ENCODE data around the gene ASPDH. TPM values are rescaled to one million over a fixed set of nuclear protein-coding genes. Genes with fewer than 3 reads are reported as not detected.
A peak's percentile ranks its signal among the peaks of the same experiment; 100 is the strongest.
"Not testable (repeated sequence)": the region's sequence is repeated elsewhere in the genome, so short reads cannot be mapped to it uniquely, and the experiment has no call there.

ASPDH gene
- total RNA-seq, 1 donor from 2014 or later, result not detected

DNA sequence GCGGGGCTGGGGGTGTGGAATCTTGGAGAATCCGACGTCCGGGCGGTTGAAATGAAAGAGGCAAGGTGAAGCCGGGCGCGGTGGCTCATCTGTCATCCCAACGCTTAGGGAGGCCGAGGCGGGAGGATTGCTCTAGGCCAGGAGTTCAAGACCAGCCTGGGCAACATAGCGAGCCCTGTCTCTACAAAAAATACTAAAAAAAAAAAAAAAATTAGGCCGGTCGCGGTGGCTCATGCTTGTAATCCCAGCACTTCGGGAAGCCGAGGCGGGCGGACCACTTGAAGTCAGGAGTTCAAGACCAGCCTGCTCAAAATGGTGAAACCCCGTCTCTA is 36.8 kb downstream of the ASPDH start:
- Mint-ChIP-seq H3K27ac (ENCODE audit: unreplicated experiment) (peak overlapping the region; percentile 95), H3K4me3 (ENCODE audit: unreplicated experiment) (peak overlapping the region; percentile 95), H3K36me3 (ENCODE audit: unreplicated experiment) (peaks cover 8% of the 10 kb centered on the region), H3K27me3 (ENCODE audit: unreplicated experiment) (peaks cover 14% of the 10 kb centered on the region), H3K4me1 (ENCODE audit: low read depth, unreplicated experiment) (peaks cover 3% of the 10 kb centered on the region), H3K9me3 (ENCODE audit: unreplicated experiment) (peaks cover 15% of the 10 kb centered on the region)
- DNase-seq, result no peak
- TF ChIP-seq, protein P1, sequence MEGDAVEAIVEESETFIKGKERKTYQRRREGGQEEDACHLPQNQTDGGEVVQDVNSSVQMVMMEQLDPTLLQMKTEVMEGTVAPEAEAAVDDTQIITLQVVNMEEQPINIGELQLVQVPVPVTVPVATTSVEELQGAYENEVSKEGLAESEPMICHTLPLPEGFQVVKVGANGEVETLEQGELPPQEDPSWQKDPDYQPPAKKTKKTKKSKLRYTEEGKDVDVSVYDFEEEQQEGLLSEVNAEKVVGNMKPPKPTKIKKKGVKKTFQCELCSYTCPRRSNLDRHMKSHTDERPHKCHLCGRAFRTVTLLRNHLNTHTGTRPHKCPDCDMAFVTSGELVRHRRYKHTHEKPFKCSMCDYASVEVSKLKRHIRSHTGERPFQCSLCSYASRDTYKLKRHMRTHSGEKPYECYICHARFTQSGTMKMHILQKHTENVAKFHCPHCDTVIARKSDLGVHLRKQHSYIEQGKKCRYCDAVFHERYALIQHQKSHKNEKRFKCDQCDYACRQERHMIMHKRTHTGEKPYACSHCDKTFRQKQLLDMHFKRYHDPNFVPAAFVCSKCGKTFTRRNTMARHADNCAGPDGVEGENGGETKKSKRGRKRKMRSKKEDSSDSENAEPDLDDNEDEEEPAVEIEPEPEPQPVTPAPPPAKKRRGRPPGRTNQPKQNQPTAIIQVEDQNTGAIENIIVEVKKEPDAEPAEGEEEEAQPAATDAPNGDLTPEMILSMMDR (IDR thresholded peaks at IDR 0.05; ENCODE audit: partially characterized antibody, unreplicated experiment), result no peak

DNA sequence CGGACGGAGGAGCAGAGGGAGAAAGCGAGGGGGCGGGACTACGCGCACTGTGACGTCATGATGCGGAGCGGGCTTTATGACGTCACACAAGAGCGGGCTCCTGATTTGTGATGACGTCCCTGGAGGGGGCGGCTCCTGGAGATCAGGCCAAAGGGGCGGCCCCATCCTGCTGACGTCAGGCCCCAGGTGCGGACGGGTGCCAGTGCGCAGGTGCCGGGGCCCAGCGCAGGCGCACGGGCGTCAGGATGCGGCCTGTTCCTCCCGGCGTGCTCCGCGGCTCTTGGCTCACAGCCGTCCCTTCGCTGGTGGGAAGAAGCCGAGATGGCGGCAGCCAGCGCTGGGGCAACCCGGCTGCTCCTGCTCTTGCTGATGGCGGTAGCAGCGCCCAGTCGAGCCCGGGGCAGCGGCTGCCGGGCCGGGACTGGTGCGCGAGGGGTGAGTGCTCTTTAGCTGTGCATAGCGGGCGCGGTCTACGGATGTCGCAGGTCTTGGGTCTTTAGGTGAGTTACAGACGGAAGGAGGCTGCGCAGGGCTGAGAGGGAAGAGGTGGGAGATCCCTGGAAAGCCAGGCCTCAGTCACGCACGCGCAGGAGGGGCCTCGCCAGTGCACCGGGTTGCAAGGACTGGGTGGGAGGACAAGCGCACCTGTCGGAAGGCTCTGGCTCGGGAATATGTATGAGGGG is 37.3 kb downstream of the ASPDH start, which contains the start of the genes EMC10 and GARIN5A:
TSS of gene EMC10 (plus strand) at position 284 of the 683 bp plus-strand sequence. CDS start at position 322, 38 bp downstream.
TSS of gene GARIN5A (minus strand) at position 625 of the 683 bp plus-strand sequence. CDS start at position 165, 460 bp downstream.
- TF ChIP-seq, protein P1 (IDR thresholded peaks at IDR 0.05; ENCODE audit: partially characterized antibody, unreplicated experiment), result no peak
- Mint-ChIP-seq H3K27me3 (ENCODE audit: unreplicated experiment) (peaks cover 14% of the 10 kb centered on the region), H3K9me3 (ENCODE audit: unreplicated experiment) (peaks cover 15% of the 10 kb centered on the region), H3K4me1 (ENCODE audit: low read depth, unreplicated experiment) (peaks cover 3% of the 10 kb centered on the region), H3K4me3 (ENCODE audit: unreplicated experiment) (peak within 1 kb of the TSS; percentile 95), H3K36me3 (ENCODE audit: unreplicated experiment) (peaks cover 8% of the 10 kb centered on the region), H3K27ac (ENCODE audit: unreplicated experiment) (peak within 1 kb of the TSS; percentile 95)
- peak; percentile 97 for DNase-seq

DNA sequence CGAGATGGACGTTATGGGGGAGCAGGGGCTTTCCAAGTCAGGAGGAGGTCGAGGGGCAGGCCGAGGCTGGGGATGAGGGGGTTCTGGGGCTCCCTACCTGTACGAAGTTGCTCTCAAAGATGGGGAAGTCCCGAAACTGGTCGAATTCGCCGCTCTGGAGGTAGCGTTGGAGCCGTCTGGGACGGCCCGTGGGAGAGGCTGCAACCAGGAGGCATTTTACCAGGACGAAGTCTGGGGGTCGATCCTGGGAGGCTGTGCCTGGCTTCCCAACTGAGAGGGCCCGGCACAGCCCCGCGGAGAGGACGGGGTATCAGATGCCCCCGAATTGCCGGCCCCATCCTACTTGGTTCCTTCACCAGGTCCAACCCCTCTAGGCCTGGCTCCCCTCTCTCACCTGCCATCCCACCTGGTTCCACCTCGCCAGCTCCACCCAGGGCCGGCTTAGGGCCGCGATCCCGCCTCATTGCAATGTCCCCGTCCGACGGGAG is 37.9 kb downstream of the ASPDH start:
- Mint-ChIP-seq H3K36me3 (ENCODE audit: unreplicated experiment) (peaks cover 4% of the 10 kb centered on the region), H3K4me3 (ENCODE audit: unreplicated experiment) (peak overlapping the region; percentile 74), H3K27ac (ENCODE audit: unreplicated experiment) (peak overlapping the region; percentile 81), H3K4me1 (ENCODE audit: low read depth, unreplicated experiment) (peaks cover 3% of the 10 kb centered on the region), H3K27me3 (ENCODE audit: unreplicated experiment) (peaks cover 14% of the 10 kb centered on the region), H3K9me3 (ENCODE audit: unreplicated experiment) (peaks cover 15% of the 10 kb centered on the region)
- TF ChIP-seq, protein P1 (IDR thresholded peaks at IDR 0.05; ENCODE audit: partially characterized antibody, unreplicated experiment), result no peak
- DNase-seq, result no peak

DNA sequence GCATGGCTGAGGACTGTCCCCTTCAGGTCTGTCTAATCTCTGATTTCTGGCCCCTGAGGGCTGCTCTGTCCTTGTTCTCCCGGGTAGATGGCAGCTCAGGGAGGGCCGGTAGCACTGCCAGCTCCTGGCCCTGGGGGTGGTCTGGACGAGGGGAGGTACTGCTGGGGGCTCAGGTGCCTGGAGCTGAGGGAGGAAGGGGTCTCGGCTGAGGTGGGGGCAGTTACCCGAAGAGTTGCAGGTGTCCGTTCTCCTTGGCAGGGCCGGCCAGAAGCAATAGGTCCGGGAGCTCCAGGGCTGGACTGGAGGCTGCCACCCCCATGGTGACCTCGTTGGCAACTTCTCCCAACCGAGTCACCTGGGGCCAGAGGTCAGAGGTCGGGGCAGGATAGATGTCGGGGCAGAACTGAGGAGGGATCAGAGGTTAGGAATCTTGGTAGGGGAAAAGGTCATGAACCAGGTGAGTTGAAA is 38.6 kb downstream of the ASPDH start:
- DNase-seq, result peak; percentile 5
- Mint-ChIP-seq H3K4me3 (ENCODE audit: unreplicated experiment) (peak overlapping the region; percentile 74), H3K27me3 (ENCODE audit: unreplicated experiment) (peaks cover 14% of the 10 kb centered on the region), H3K4me1 (ENCODE audit: low read depth, unreplicated experiment) (peaks cover 3% of the 10 kb centered on the region), H3K36me3 (ENCODE audit: unreplicated experiment) (peaks cover 4% of the 10 kb centered on the region), H3K27ac (ENCODE audit: unreplicated experiment) (peak overlapping the region; percentile 81), H3K9me3 (ENCODE audit: unreplicated experiment) (peaks cover 15% of the 10 kb centered on the region)
- TF ChIP-seq, protein P1 (IDR thresholded peaks at IDR 0.05; ENCODE audit: partially characterized antibody, unreplicated experiment), result no peak

DNA sequence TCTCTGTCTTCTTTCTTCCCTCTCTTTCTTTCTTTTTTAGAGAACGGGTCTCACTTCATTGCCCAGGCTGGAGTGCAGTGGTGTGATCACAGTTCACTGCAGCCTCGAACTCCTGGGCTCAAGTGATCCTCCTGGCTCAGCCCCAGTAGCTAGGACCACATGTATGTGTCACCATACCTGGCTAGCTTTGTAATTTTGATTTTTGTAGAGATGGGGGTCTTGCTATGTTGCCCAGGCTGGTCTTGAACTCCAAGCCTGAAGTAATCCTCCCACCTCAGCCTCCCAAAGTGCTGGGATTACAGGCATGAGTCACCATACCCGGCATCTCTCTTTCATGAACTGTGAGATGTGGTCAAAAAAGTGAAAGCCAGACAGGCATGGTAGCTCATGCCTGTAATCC is 40.4 kb downstream of the ASPDH start:
- not testable (repeated sequence) for H3K36me3 Mint-ChIP-seq (ENCODE audit: unreplicated experiment); H3K27ac Mint-ChIP-seq (ENCODE audit: unreplicated experiment); DNase-seq; H3K4me3 Mint-ChIP-seq (ENCODE audit: unreplicated experiment); H3K4me1 Mint-ChIP-seq (ENCODE audit: low read depth, unreplicated experiment)
- H3K27me3 Mint-ChIP-seq (ENCODE audit: unreplicated experiment), result peaks cover 15% of the 10 kb centered on the region
- H3K9me3 Mint-ChIP-seq (ENCODE audit: unreplicated experiment), result peaks cover 16% of the 10 kb centered on the region
